NCI-H526 treated with DMSO at 0.1 percent for 48 hours (cell line): ENCODE data around the gene CTNNAL1.
"Not testable (repeated sequence)": the region's sequence is repeated elsewhere in the genome, so short reads cannot be mapped to it uniquely, and the experiment has no call there.

Experiments
- DNase-seq: peaks from one replicate; lab custom pipeline; 2025; lab: John Stamatoyannopoulos, UW

The CTNNAL1 gene

DNA sequence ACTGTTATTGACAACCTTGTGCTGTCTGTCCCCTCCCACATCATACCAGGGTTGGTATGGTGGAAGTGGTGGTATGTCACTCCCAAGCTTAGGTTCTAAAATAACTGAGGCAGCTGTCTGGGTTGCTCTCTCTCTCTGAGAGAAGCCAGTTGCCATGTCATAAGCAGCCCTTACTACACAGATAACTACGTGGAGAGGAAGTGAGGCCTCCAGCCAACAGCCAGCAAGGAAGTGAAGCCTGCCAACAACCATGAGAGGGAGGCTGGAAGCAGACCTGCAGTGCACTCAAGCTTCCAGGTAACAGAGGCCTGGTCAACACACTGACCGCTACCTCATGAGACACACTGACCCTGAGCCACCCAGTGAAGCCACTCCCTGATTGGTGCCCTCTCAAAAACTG, 18.6 kb downstream of the CTNNAL1 start:
- no peak for DNase-seq

DNA sequence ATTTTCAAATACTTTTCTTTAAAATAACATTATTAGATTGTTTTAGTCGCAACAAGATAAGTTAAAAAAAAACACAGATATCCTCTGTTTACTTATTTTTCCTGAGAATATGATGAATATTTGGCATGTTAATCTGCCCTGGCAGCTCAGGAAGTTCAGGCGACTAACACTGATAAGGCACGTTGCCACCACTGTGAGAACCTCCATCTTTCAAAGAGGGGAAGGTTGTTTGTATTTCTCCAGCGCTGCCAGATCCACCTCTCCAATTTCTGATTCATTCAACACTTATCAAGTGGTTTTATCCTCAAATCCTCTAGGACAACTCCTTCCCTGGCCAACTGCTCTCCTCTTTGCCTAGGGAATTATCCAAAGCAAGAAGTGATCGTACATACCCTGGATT, 21.8 kb downstream of the CTNNAL1 start:
- DNase-seq, result no peak

DNA sequence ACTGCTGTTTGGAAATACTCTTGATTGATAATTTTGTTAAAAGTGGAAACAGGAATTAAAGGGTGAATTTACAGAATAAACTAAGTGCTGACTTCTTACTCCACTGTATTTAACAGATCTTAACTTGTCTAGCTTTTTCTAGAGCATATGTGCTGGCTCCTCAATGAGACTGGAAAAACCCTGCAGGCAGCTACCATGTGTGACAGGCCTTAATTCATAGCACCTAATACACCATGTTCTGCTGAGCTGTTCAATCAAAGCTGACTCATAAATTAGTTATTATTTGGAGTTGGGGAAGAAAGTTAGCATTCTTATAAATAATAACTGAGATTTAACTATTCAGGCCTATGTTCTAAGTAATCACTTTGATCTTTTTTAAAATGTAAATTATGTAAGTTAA, 29.4 kb downstream of the CTNNAL1 start:
- DNase-seq, result no peak

DNA sequence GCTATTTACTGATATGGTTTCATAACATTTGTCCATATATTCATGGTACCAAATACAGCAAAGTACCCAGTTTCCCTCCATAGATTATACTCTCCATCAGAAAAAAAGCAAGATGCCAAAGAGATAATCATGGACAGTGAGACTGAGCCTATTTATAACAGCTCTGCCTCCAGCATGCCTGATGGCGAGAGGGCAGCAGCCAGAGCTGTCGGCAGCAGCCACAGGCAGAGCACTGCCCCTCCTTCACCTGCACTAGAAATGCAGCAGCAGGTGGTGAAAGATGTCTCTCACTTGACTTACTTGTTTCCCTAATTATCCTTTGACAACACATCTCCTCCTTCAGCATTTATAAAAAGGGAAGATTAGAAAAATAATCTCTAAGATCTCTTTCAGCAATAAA, 32.4 kb downstream of the CTNNAL1 start:
- no peak for DNase-seq

DNA sequence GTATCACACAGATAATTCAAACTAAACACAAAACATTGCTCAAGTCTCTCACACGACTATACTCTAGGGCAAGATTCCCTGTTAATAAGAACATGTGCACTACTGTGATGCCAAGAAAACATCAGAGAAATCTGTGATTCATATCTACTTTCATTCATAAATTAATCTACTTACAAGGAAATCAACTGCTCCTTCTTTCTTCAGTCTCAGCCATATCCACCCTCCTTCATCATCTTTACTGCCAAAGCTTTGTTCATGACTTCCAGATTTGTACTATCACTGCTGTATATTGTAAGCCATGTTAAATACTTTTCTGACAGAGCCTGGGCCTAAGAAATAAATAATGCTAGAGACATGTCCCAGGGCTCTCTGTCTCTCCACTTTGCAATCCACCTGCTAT, 35.1 kb downstream of the CTNNAL1 start:
- no peak for DNase-seq

DNA sequence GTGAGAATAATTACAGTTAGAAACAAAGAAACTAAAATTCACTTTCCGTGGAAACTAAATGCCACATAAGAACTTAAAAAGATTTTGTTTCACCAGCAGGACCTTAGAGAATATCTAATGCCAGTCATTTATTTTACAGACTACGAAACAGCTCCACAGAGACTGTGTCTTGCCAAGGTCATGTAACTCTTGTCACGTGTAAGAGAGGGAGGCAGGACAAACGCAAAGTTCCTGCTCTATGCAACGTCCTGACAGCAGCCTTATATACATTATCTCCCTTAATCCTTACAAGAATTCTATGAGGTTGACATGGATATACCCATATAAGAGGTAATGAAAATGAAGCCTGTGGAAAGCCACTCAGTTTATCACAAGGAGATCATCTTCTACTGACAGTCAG, 39.4 kb downstream of the CTNNAL1 start:
- no peak for DNase-seq

DNA sequence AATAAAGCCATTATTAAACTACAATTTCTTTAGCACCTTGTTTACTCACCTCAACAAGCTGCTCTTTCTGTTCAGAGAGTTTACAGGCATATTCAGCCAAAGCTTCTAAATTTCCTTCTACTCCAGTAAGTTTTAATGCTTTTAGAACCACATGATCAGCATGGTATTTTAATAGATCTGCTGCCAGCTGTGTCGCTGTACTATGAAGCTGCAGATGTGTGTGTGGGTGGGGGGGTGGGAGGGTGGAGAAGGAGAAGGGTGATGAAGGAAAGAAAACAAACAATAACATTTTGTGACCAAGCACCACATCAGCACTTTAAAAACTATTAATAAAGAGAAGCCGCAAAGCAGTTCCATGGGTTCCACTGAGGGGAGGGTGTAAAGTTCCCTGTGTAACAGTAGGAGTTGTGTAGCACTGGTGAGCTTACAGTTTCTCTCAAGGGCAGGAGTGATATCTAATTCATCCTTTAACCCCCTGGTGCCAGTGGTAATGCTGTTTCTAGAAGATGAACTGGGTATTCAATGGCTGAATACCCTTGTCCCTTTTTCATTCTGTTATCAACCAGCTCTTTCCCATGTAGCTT, 40.6 kb downstream of the CTNNAL1 start:
- no peak for DNase-seq

DNA sequence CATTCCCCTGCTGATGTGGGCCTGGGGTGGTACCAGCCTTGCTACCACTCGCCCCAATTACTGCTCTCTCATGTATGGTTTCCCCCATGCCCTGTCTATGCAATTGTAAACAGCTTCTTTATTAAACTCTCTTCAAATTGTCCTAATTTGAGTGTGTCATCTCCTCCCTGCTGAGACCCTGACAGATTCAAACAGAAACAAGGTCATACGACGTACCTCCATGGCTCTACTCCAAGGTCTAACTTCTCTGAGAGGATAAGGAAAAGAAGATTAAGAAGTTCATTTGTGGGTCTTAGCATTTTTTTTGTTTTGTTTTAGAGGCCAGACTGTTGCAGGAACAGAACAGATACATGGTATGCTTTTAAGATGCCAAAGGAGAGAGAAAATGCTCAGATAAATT, 41.1 kb downstream of the CTNNAL1 start:
- no peak for DNase-seq

DNA sequence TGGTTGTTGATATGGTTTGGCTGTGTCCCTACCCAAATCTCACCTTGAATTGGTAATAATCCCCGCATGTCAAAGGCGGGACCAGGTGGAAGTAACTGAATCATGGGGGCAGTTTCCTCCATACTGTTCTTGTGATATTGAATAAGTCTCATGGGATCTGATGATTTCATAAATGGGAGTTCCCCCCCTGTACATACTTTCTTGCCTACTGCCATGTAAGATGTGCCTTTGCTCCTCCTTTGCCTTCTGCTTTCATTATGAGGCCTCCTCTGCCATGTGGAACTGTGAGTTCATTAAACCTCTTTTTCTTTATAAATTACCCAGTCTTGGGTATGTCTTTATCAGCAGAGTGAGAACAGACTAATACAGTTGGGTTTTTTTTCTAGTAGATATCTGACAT, 41.9 kb downstream of the CTNNAL1 start:
- DNase-seq, result not testable (repeated sequence)

DNA sequence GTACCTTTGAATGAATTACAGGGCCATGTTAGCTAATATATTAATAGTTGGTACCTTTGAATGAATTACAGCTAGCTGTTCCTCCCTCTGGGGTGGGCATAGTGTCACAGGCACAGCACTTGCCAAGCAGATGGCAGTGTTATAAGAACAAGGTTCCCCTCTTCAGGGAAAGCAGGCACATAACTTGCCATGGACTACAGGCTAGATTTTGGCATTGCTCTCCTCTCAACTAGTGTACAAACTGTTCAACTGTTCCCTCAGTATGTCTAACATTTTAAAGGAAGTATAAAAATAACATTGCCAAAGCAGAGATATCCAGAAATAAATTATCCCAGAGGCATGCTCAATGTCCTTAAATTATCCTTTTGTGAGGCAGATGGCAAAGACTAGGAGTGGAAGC, 45.4 kb downstream of the CTNNAL1 start:
- no peak for DNase-seq

DNA sequence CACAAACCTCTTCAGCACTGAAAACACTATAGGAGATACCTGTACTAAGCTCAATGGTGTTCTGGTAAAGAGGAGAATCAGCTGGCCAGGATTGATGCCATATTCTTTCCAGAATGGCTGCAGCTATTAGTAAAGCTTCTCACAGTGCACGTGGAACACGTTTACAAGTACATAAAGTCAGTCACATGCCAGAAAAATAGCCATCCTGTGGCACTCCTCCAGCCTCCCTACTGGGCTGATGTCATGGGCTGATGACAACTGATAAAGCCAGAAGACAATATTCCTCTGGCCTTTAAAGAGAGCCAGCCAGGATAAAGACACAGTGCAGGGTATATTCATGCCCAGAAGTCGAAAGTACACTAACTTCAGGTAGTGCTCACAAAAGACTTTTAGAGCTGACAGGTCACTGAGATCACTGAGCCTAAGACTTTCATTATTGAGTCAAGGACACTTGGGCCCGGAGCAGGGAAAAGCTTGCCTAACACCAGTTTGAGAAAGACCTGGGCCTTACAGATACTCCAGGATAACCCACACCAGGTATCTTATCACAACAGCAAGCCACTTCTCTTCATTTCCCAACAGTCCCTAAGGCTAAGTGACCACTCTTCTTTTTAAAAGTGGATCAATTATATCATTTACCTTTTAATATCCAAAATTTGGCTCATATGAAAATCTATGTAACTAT, 49.7 kb downstream of the CTNNAL1 start:
- no peak for DNase-seq

DNA sequence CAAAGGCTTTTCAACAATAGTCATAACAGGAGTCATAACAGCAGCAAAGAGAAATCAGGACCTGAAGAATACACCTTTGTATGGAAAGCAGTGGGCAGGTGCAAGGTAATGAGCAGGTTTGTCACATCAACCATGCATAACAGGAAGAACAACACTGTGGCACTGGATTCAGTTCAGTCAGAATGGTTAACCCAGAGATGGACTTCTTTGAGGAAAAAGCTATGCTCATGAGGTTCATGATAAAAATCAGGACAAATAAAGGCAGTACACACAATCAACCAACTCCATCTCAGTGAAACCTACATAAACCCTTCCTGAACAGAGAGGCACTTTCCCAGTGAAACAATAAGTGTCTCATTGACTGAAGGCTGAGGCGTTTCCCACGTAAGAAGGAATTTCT, 52.1 kb downstream of the CTNNAL1 start:
- no peak for DNase-seq

DNA sequence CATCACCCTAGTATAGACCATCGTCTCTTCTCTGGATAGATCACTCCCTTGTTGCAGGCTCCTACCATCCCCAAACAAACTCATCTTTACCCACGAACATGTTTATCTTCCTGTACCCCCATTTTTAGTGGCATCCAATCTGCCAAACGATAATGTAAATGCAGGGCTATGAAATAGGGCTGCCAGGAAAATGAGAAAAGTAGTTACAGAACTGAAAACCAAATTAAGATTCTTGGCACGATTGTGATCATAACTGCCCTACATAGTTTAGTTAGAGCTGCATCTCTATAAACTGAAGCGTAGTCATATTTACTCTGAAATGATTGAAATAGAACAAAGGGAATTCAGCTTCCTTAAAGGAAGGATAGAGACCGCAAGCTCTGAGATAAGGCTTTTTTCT, 53.0 kb downstream of the CTNNAL1 start:
- no peak for DNase-seq

DNA sequence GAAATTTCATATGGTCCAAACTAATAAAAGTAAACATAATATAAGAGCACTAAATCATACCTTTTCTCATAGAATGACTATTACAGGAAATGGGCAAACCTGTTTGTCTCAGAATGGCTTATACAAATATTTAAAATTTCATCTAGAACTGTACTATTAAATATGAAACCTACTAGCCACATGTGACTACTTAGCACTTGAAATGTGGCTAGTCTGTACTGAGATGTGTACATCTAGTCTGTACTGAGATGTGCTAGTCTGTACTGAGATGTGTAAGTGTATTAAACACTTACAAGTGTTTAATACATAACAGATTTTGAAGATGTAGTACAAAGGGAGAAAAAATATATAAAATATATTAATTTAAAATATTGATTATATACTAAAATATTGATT, 56.7 kb downstream of the CTNNAL1 start:
- DNase-seq, result no peak

DNA sequence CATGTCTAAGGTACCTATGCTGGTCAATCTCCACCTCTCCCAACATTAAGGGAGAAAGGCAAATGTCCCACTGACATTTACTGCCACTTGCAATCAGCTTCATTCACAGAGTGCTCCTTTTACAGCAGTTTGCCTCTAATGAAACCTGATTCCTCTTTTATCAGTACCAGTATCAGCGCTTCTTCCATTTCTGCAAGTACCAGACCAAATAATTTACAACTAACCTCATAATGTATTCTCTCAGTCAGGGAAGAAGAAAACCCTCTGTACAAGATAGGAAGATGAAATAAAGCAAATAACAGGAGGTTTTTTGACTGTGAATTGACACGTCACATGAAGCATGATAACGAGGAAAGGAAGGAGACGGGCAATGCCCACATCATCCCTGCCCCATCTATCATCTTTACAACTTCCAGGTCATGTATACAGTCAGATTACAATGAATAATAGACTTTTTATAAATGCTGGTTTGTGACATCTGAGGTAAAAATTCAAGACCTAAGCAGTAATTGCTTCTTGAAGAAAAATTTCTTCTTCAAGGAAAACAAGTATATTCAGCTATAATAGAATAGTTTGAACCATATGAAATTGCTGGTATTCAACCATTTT, 57.2 kb downstream of the CTNNAL1 start:
- peak; percentile 32 for DNase-seq

DNA sequence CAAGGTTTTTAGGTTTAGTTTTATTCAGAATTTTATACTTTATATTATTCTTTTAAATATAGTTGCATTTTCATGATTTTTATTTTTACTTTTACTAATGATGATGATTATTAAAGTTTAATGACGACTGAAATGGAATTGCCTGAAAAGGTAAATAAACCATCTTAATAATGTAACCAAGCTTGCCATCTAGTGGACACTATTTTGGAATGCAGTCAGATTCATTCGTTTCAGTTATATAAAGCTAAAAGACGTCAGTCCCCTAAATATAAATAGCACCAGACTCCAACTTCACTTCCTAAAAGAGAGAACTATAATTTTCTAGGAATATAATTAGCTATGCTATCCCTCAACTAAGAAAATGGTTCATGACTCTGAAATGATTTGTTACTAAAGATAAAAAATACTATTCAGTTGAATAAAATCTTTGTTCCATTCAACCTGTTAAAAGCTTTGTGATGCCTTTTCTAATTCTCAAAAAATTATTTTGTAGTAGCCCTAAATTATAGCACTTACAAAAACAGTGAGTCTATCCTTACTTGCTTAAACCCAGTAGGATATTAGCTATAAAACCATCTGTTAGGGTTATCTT, 59.2 kb downstream of the CTNNAL1 start:
- peak; percentile 4 for DNase-seq

DNA sequence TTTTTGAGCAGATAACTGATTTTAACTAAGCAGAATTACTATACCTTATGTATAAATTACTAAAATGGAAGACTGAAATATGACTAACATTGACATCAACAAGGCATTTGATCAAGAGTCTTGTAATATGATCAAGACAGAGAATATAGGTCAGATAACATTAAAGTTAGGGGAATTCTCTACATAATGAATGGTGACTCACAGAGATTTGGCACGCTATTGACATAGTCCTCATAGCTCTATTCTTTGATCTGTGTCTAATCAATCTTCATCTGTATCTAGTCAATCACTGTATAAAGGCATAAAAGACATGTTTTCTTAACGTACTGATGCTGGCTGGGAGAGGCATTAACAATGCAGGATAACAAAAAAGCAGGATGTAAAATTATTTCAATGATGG, 61.7 kb downstream of the CTNNAL1 start:
- DNase-seq, result no peak

DNA sequence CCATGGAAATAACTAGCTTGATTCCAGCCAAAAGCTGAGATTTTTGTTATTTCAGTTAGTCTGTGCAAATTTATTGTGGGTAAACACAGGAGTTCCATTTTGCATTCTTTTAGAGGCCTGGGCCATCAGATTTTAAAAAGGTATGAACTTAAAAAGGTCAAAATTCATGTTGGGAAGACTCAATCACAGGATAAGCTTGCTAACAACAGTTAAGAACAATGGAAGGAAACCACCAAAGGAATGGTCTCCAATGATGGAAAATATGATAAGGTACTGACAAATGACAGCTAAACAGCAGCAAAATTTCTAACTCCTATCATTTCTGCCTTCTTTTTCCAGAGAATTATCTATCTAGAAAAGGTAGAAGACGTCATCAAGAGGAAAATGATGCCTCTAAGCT, 63.1 kb downstream of the CTNNAL1 start:
- no peak for DNase-seq

DNA sequence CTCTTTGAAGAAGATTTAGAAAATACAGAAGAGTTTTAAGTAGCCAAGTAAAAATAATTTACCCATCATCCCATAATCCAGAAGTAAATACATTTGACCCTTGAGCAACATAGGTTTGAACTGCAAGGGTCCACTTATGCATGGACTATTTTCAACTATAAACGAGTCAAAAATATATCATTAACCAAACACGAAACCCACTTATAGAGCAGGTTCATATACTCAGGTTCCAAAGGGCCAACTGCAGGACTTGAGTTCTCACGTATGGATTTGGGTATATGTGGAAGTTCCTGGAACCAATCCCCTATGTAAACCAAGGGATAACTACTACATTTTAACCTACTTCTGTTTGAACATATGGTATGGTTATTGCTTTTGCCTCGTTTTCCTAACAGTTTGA, 73.3 kb downstream of the CTNNAL1 start:
- DNase-seq, result no peak

DNA sequence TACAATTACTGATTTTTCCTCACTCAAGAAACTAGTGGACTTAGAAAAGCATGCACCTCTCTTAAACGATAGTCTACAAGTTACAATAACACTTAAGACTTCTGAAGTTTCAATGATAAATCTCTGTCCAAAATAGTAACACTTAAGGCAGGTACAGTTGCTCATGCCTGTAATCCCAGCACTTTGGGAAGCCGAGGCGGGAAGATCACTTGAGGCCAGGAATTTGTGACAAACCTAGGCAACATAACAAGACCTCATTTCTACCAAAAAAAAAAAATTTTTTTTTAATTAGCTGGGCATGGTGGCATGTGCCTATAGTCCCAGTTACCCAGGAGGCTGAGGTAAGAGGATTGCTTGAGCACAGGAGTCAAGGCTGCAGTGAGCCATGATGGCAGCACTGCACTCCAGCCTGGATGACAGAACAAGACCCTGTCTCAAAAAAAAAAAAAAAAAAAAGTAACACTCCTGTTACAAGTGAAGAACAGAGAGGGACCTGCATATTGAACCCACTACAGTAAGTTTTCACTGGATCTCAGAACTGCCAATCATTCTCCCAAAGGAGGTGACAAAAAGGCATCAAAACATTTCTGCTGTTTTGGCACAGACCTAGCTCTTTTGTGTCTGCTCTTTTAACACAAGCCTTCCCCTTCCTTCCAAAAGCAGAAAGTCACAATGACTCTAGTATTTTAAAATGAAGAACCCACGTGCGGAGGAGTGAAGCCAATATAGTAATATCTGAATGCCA, 75.6 kb downstream of the CTNNAL1 start:
- DNase-seq, result no peak

DNA sequence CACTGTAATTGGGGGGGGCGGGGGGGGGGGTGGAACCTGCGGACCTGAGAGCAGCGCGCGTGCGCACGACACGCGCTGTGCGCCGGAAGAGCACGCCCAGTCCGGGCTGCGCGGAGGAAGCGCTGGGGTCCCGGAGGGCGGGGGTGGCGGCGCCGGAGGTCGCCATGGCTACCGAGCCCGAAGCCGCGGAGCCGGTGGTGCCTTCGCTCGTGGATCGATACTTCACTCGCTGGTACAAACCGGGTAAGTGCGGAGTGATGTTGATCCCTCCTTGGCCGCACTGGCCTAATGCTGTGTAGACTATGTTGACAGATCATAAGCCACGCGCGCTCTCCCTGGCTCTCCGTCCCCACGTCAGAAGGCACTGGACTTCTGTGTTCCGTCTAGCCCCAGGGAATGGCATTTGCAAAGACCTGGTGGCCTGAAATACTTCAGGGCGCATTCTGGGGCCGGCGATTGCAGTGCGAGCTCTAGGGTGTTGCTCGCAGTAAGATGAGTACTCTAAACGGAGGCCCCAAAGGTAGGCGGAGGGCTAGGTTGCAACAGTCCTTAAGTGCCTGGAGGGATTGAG, 78.9 kb downstream of the CTNNAL1 start, which contains the start of gene ABITRAM:
TSS of gene ABITRAM (plus strand) at position 78 of the 571 bp plus-strand sequence. CDS start at position 165, 87 bp downstream.
- DNase-seq, result peak; percentile 72

DNA sequence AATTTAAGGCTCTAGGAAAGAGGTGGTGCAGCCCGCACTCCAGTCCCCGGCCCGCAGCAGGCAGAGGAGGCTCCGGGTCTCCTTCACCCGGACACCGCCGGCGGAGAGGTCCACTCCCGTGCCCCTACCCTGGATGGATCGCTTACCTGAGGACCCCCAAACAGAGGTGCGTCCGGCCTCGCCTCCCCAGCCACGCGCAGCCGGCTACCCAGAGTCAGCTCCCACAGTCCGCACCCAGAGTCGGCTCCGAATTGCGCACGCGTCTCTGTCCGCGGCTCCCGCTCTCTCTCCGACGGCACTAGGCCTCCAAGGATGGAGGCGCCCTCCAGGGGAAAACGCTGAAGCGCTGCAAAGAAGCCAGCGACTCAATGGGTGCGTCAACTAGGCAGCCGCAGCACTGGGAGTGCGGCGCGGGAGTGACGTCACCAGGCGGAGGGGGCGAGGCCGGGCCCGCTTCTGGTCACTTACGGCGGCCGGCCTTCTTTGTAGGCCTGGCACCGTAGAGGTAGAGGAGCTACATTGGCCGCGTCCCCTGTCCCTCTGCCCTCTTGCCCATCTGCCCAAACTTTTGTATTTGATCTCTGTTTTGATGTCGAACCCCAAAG, 79.5 kb downstream of the CTNNAL1 start, which contains the start of gene ELP1:
TSS of gene ELP1 (minus strand) at position 407 of the 605 bp plus-strand sequence. CDS start 2,978 bp downstream, outside the sequence.
- peak; percentile 72 for DNase-seq
